HEK293T (cell line): ENCODE results near the gene XPNPEP3.

Experiments used
- ARNT ChIP-seq: fragments of 450-650 bp; IDR thresholded peaks from 2 replicates; pipeline ENCODE4 v1.6.1; 2017; ENCODE audit warnings: mild to moderate bottlenecking
- BHLHE40 ChIP-seq: fragments of 450-650 bp; IDR thresholded peaks from 2 replicates; pipeline ENCODE4 v1.6.1; 2016; ENCODE audit warnings: mild to moderate bottlenecking, moderate library complexity, borderline replicate concordance
- ELF4 ChIP-seq: fragments of 450-650 bp; IDR thresholded peaks from 2 replicates; pipeline ENCODE4 v1.6.1; 2017; ENCODE audit warnings: antibody characterized with exemption
- FOXA1 ChIP-seq: fragments of 450-650 bp; IDR thresholded peaks from 2 replicates; pipeline ENCODE4 v1.6.1; 2016; ENCODE audit warnings: mild to moderate bottlenecking
- FOXM1 ChIP-seq: fragments of 450-650 bp; IDR thresholded peaks from 2 replicates; pipeline ENCODE4 v1.6.1; 2017; ENCODE audit warnings: mild to moderate bottlenecking, borderline replicate concordance
- LEF1 ChIP-seq: fragments of 450-650 bp; IDR thresholded peaks from 2 replicates; pipeline ENCODE4 v1.6.1; 2017; ENCODE audit warnings: mild to moderate bottlenecking, borderline replicate concordance
- NFRKB ChIP-seq: fragments of 450-650 bp; IDR thresholded peaks from 2 replicates; pipeline ENCODE4 v1.6.1; 2016; ENCODE audit warnings: mild to moderate bottlenecking, moderate library complexity
- PKNOX1 ChIP-seq: fragments of 450-650 bp; IDR thresholded peaks from 2 replicates; pipeline ENCODE4 v1.6.1; 2016
- SP1 ChIP-seq: fragments of 450-650 bp; IDR thresholded peaks from 2 replicates; pipeline ENCODE4 v1.6.1; 2017
- SUZ12 ChIP-seq: fragments of 450-650 bp; IDR thresholded peaks from 2 replicates; pipeline ENCODE4 v1.6.1; 2016; ENCODE audit warnings: mild to moderate bottlenecking
- TARDBP ChIP-seq: fragments of 450-650 bp; IDR thresholded peaks from 2 replicates; pipeline ENCODE4 v1.6.1; 2016
- ZNF384 ChIP-seq: fragments of 450-650 bp; IDR thresholded peaks from 2 replicates; pipeline ENCODE4 v1.6.1; 2016

GRCh38 chr22:40838486-40838885 lies 18.5 kb upstream of the XPNPEP3 start:
- no peak for TF ChIP-seq SP1
- no peak for TF ChIP-seq FOXA1
- no peak for TF ChIP-seq FOXM1
- no peak for TF ChIP-seq BHLHE40
- TF ChIP-seq NFRKB, result no peak
- no peak for TF ChIP-seq TARDBP
- no peak for TF ChIP-seq ZNF384
- TF ChIP-seq LEF1, result no peak
- no peak for TF ChIP-seq PKNOX1
- TF ChIP-seq ARNT, result no peak
- no peak for TF ChIP-seq SUZ12
- no peak for TF ChIP-seq ELF4
